Epidermal melanocyte (primary cell): ENCODE measurements around the gene SETD2.
"Not testable (repeated sequence)": the region's sequence is repeated elsewhere in the genome, so short reads cannot be mapped to it uniquely, and the experiment has no call there.

Experiments used
- DNase-seq: peaks from one replicate; pipeline ENCODE4 v3.0.0; 2011; ENCODE audit warnings: low spot score; ENCODE audit not compliant: insufficient read length

Gene SETD2

DNA sequence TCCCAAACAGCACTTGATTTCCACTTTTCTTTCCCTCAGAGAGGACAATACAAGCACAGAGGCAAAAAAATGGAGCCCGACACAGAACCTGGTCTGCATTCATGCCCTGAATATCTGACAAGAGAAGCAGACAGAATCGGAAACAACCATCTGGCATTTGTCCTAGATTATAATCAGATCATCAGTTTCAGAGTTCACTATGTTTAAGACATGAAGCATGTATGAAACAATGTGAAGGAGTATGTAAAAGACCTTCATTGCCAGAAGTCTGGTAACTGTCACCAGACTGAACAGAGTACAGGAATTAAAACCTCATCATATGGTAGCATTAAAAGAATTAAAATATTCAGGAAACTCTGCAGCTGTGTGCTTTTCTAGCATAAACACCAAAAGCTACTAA is 65.0 kb downstream of the SETD2 start:
- no peak for DNase-seq

DNA sequence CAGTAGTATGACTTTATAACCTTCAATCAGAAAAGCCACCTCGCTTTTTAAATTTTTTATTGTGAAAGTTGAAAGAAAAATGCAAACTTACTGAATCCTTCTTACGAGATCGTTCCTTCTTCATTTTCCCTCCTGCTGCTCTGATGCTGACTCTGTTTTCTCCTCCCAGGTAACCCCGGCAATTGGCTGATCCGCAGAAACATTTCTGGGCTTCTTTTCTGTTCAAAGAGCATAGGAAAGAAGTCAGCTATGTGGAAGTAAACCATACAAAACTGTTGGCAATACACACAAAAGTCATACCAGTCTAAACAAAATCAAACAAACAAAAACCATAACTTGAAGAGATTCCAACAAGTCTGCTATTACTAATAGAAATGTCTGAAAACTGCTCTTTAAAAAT is 66.0 kb downstream of the SETD2 start:
- no peak for DNase-seq

GRCh38 chr3:47096959-47097358 is 67.0 kb downstream of the SETD2 start:
- DNase-seq: no peak

- DNase-seq: no peak
Measured at GRCh38 chr3:47092090-47092489, 71.8 kb downstream of the SETD2 start.

DNA sequence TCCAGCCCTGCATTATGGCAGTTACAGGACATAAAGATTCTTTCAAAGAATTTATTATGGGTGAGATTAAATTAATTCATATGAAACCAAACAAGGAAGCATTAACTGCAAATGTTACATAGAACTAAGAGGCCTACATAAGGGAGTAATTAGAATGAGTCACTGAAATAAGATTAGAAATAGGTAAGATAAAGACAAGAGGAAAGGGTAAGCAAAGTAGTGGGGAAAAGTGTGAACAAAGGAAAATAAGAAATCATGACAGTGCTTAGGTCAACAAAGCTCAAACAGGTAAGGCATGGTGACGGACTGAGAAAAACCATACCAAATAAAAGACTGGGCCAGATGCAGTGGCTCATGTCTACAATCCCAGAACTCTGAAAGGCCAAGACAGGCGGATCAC is 74.3 kb downstream of the SETD2 start:
- DNase-seq: no peak

DNA sequence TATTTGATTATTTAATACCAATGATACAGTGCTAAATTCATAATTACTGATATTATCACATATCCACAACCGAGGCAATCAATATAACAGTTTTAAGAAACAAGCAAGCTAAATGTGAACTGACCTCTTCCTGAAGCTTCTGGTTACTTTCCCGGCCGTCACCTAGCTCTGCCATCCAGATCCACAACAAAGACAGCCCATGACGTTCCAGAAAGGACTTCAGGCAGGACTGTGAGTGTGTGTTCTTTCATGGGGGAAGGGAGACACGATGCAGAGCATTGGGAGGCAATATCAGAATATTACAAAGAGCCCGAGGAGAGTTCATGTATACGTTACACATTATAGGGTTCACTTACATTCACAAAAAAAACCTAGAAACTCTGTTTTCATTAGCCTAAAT is 77.8 kb downstream of the SETD2 start:
- no peak for DNase-seq

GRCh38 chr3:47083786-47084185 is 80.1 kb downstream of the SETD2 start:
- no peak for DNase-seq

DNA sequence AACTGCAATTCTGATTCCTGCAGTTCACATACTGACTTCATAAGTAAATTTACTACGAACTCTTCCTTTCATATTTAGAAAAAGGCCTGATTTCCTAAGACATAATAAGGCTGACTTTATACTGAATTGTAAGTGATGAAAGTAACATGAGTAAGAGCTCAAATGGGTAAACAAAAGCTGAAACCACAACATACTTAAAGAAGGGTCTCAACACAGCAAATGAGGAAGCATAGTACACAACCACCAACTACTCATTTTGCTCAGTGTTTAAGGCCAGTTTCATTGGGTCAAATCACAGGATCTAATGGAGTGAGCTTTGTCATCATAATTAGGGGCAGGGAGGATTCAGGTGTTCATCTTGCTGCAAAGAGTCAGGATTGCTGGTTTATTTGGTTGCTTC is 81.4 kb downstream of the SETD2 start:
- DNase-seq: no peak

GRCh38 chr3:47079432-47079831 is 84.5 kb downstream of the SETD2 start:
- DNase-seq: no peak

DNA sequence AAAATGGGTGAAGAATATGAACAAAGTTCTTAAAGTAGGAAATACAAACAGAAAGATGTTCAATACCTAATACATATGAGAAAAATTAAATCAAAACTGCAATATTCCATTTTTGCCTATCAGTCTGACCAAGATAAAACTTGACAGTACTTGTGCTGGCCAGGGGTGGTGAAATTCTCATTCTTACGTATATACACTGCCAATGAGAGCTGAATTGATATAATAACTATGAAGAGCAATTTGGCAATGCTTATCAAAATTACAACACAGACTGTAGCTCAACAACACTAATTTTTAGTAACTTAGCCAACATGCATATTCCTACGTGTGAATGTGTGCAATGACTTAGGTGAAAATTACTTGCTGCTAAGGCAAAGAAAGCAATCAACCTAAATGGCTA is 90.2 kb downstream of the SETD2 start:
- DNase-seq: no peak

DNA sequence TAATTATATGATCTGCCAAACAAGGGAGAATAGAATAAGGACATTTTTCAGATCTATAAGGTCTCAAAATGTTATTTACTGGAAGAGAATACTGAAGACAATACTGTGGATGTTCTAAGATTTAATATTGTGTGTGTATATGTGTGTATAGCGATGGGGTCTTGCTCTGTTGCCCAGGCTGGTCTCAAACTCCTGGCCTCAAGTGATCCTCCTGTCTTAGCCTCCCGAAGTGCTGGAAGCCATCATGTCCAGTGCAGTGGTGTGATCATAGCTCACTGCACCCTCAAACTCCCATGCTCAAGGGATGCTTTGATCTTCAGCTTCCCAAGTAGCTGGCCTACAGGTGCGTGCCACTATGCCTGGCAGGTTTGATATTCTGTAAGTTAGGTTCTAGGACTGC is 93.1 kb downstream of the SETD2 start:
- no peak for DNase-seq

DNA sequence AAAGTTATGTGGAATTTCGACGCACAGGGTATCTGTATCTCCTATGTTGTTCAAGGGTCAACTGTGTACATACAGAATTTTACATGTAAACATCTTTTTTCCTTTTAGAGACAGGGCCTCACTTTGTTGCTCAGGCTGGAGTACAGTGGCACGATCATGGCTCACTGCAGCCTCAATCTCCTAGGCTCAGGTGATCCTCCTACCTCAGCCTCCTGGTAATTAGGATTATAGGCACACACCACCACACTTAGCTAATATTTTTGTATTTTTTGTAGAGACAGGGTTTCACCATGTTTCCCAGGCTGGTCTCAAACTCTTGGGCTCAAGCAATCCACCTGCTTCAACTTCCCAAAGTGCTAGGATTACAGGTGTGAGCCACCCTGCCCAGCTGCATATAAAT is 97.7 kb downstream of the SETD2 start:
- not testable (repeated sequence) for DNase-seq

GRCh38 chr3:47065681-47066080 is 98.2 kb downstream of the SETD2 start:
- no peak for DNase-seq

DNA sequence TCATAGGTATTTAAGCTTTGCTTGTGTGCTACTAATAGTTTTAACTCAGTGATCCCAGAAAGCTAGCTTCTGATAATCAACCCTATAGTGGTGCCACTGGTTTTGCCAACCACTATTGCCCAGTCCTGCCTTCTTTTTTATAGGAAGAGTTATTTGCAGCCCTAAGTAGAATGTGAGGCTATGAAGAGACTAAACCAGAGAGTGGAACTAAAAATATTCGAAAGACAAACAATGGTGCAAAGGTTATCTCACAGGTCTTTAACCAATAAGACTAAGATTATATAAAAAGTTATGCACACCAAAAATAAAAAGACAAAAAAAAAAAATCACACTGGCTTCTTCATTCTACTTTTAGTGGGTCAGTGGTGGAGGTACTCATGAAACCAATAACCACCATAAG is 98.9 kb downstream of the SETD2 start:
- no peak for DNase-seq

- no peak for DNase-seq
Measured at GRCh38 chr3:47057212-47057671, 106.7 kb downstream of the SETD2 start.

DNA sequence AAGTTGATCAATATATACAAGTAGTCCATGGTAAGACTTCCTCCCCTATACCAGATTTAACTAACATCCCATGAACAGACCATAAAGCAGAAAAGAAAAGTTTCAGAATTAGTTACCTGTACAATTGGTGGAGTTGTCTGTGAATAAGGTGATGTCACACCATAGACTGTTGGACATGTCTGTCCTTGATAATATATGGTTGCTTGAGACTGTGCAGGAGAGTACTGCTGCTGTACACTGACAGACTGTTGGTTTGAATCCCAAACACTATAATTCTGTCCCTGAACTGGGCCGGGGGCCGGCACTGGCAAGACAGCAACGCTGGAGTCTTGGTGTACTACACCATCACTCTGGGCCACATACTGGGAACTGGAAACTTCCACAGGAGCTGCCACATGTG is 107.2 kb downstream of the SETD2 start:
- DNase-seq: no peak

GRCh38 chr3:47054412-47054811 is 109.5 kb downstream of the SETD2 start:
- DNase-seq: no peak

- no peak for DNase-seq
Measured at GRCh38 chr3:47047673-47048072, 116.2 kb downstream of the SETD2 start.

DNA sequence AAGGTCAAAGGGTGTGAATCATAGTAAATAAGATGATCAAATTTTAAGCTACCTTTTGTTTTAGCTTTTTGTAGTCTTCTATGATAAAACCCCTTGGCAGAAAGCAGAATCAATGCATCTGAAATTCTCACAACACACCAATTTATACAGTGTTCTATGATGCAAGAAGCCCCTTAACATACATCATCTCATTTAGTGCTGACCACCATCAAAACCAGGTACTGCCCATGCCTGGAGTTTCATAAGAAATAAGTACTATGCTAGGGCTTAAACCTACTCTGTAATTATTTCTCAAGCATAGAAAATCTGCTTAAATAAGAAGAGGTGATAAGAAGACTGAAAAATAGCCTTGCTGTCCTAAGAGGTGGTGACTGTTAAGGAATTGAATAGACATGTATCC is 116.8 kb downstream of the SETD2 start:
- no peak for DNase-seq

DNA sequence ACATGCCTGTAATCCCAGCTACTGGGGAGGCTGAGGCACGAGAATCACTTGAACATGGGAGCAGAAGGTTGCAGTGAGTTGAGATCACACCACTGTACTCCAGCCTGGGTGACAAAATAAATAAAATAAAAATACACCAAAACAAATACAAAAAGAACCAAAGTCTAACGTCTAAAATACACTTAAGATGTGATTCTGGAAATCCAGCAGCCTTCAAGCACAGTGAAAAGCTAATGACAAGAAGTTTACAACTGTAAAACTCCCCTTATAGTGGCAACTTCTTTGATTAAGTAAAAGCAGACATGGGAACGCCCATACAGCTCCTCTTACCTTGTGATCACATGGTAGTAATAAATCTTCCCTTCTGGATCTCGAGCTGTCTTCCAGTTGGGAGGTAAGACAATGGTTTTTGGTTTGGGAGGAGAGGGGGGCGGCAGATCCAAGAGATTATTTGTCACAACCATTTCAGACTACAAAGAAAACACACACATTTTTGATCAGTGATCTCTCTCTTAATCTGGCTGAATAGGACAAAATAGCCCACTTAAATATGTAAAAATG is 121.6 kb downstream of the SETD2 start:
- no peak for DNase-seq

DNA sequence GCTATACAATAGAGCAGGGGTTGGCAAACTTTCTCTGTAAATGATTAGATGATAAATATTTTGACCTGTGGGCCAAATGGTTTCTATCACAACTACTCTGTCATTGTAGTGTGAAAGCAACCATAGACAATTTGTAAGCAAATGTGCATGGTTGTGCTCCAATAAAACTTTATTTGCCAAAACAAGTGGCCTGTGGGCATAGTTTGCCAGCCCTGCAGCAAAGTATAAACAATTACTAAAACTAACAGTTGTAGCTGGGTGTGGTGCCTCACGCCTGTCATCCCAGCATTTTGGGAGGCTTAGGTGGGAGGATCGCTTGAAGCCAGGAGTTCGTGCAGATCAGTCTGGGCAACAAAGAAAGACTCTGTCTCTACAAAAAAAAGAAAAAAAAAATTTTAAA is 122.8 kb downstream of the SETD2 start:
- no peak for DNase-seq

DNA sequence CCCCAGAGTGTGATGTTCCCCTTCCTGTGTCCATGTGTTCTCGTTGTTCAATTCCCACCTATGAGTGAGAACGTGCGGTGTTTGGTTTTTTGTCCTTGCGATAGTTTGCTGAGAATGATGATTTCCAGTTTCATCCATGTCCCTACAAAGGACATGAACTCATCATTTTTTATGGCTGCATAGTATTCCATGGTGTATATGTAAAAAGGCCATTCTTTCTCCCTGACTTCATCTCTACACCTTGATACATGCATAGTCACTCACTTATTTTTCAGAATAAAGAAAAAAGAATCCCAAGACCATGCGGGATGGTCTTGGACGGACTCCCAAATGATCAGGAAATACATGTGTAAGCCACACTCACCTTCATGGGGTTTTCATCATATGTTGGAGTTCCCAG is 126.6 kb downstream of the SETD2 start:
- not testable (repeated sequence) for DNase-seq

GRCh38 chr3:47036145-47036544 is 127.8 kb downstream of the SETD2 start:
- DNase-seq: no peak

GRCh38 chr3:47035645-47036044 is 128.3 kb downstream of the SETD2 start:
- DNase-seq: no peak
